SJSA1 (cell line): ENCODE results near the gene CSHL1. TPM values are rescaled to one million over a fixed set of nuclear protein-coding genes. Genes with fewer than 3 reads are reported as not detected.

ENCODE experiments used
- DNase-seq, 2 experiments: peaks; one replicate each; pipeline ENCODE4 v3.0.0-alpha.2; 2015 to 2020; ENCODE audit warnings: low spot score in 2 of 2, low read depth in 1 of 2
- H3K27ac ChIP-seq: fragments of 250-450 bp; sonication (Bioruptor Pico); 2 replicates; pipeline ENCODE4 v1.5.1; 2020; ENCODE audit warnings: mild to moderate bottlenecking, moderate library complexity
- H3K27me3 ChIP-seq: fragments of 250-450 bp; sonication (Bioruptor Pico); replicated peaks from 2 replicates; pipeline ENCODE4 v1.5.1; 2020; ENCODE audit warnings: mild to moderate bottlenecking, moderate library complexity
- H3K36me3 ChIP-seq: fragments of 250-450 bp; sonication (Bioruptor Pico); 2 replicates; pipeline ENCODE4 v1.5.1; 2020; ENCODE audit warnings: mild to moderate bottlenecking
- H3K4me1 ChIP-seq: fragments of 250-450 bp; sonication (Bioruptor Pico); replicated peaks from 2 replicates; pipeline ENCODE4 v1.6.1; 2021; ENCODE audit warnings: mild to moderate bottlenecking
- H3K4me3 ChIP-seq: fragments of 250-450 bp; sonication (Bioruptor Pico); 2 replicates; pipeline ENCODE4 v1.5.1; 2020; ENCODE audit warnings: mild to moderate bottlenecking
- H3K9me3 ChIP-seq: fragments of 250-450 bp; sonication (Bioruptor Pico); replicated peaks from 2 replicates; pipeline ENCODE4 v1.5.1; 2020; ENCODE audit warnings: mild to moderate bottlenecking
- total RNA-seq: library from RNA; depleted of rRNA; stranded (reverse); fragments of >200 nt; shearing (Covaris generic); gene quantifications from 2 replicates; pipeline ENCODE4 v1.2.3, GENCODE V29; 2014; rRNA removed

CSHL1 gene
- total RNA-seq, result not detected in 2 replicates

DNA sequence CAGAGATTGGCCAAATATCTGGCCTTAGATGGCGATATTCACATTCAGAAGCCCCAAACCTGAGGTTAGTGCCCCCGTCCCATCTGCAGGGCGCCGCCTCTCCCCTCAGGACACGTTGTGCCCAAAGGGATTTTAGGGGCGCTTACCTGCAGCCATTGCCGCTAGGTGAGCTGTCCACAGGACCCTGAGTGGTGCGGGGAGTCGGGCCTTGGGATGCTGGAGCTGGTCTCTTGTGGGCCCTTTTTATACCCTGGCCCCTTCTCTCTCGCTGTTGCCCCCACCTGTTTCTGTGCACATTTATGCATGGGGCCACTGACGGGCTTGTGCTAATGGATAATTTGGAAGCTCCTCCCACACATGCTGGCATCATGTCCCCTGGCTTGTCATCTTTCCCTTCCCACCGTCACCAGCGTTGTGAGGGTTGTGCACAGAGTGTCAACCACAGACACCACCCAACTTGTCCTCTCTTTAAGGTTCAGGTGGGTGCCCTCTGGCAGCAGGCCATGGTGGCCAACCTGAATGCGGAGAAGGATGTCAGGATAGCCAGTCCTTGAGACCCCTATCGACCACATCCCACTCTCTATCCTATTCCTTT is at the start of gene CSHL1:
TSS of gene CSHL1 (minus strand) at position 218 of the 595 bp plus-strand sequence. CDS start at position 156, 62 bp downstream.
- Histone ChIP-seq H3K36me3 (no peaks in the 10 kb centered on the region), H3K9me3 (no peaks in the 10 kb centered on the region), H3K4me1 (no peaks in the 10 kb centered on the region), H3K4me3 (no peak within 1 kb of the TSS), H3K27ac (no peak within 1 kb of the TSS), H3K27me3 (peaks cover 9% of the 10 kb centered on the region)
- DNase-seq, result no peak

DNA sequence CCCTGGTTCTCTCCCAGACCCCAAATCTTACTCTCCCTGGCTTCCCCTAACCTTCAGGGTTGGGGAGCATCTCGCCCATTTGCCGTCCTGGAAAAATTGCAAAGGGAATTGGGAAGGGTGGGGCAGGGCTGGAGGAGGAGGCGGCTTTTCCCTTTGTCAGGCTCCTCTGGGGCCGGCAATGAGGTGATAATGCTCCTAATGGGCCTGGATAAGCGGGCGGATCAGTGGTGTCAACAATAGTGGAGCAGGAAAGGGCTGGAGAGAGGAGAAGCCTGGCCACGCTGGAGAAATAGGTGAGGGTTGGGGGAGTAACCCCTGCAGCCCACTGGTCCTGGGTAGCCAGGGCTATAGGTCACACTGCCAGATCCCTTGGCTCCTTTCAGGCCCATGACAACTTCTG is 49.4 kb upstream of the CSHL1 start:
- no peaks in the 10 kb centered on the region for H3K4me1 ChIP-seq
- no peak overlapping the region for H3K27ac ChIP-seq
- H3K4me3 ChIP-seq, result no peak overlapping the region
- H3K9me3 ChIP-seq, result no peaks in the 10 kb centered on the region
- 0 out of 2 replicates have a peak, but pooled peaks cover 3% of the 10 kb centered on the region for H3K27me3 ChIP-seq
- H3K36me3 ChIP-seq, result no peaks in the 10 kb centered on the region
- no peak for DNase-seq

DNA sequence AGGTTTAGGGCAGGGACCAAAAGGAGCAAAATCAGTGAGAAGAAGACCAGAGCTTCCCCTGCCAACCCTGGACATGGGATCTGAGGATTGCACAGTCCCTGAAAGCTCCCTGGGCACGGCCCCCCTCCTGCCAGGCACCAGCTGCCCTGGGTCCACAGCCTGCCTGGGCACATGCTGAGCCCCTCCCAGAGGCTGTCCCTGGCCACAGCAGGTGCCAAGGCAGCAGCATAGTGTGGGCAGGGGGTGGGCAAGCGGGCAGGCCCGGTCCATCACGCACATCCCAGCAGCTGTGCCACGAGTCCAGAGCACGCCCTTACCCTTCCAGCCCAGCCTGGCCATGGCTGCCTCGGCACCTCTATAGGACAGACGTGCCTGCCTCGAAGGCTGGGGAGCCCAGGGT is 48.9 kb upstream of the CSHL1 start:
- no peaks in the 10 kb centered on the region for H3K9me3 ChIP-seq
- DNase-seq, result no peak
- no peaks in the 10 kb centered on the region for H3K36me3 ChIP-seq
- H3K27ac ChIP-seq, result no peak overlapping the region
- H3K4me1 ChIP-seq, result no peaks in the 10 kb centered on the region
- H3K27me3 ChIP-seq, result no peaks in the 10 kb centered on the region
- H3K4me3 ChIP-seq, result no peak overlapping the region

DNA sequence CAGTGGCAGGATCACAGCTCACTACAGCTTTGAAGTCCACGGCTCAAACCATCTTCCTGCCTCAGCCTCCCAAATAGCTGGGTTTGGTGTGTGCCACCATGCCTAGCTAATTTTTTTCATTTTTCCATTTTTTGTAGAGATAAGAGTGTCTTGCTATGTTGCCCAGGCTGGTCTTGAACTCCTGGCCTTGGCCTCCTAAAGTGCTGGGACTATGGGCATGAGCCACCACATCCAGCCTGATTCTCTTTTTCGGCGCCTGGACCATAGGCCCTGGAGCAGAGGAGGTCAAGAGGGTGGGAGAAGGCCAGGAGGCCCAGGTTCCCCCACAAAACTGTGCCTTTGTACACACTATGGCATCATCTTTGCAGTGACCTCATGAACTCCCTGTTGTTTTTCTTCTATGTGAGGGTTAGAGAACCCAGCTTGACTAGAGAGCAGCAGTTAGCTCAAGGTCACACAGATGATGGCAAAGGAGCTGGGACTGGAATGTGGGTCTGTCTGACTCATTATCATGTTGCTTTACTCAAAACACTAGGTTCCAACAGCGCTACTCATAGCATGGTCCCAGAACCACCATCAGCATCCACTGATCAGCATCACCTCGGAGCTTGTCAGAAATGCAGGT is 45.4 kb upstream of the CSHL1 start:
- no peaks in the 10 kb centered on the region for H3K27me3 ChIP-seq
- H3K36me3 ChIP-seq, result no peaks in the 10 kb centered on the region
- H3K4me1 ChIP-seq, result no peaks in the 10 kb centered on the region
- DNase-seq, result no peak
- no peak overlapping the region for H3K27ac ChIP-seq
- H3K9me3 ChIP-seq, result no peaks in the 10 kb centered on the region
- no peak overlapping the region for H3K4me3 ChIP-seq

DNA sequence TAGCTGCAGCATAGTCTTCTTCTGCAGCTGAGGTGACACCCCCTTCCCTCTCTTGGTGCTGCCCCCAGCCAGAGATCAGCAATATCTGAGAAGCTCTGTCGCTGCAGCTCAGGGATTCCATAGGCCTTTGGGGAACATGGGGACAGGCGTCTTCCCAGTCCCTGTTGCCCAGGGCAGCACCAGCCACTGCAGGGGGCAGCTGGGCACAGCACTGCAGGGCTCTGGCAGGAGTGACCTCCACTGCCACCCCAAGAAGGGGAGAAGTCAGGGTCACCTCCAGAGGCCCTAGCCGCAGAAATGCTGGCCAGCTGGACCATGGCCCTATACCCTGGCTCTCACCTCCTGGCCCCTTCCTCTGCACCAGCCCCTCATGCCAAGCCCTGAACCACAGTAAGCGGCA is 44.7 kb upstream of the CSHL1 start:
- H3K4me3 ChIP-seq, result no peak overlapping the region
- no peaks in the 10 kb centered on the region for H3K36me3 ChIP-seq
- DNase-seq, result no peak
- H3K27me3 ChIP-seq, result no peaks in the 10 kb centered on the region; the same call in 1 of the 2 replicates
- no peak overlapping the region for H3K27ac ChIP-seq
- no peaks in the 10 kb centered on the region for H3K4me1 ChIP-seq
- H3K9me3 ChIP-seq, result no peaks in the 10 kb centered on the region

DNA sequence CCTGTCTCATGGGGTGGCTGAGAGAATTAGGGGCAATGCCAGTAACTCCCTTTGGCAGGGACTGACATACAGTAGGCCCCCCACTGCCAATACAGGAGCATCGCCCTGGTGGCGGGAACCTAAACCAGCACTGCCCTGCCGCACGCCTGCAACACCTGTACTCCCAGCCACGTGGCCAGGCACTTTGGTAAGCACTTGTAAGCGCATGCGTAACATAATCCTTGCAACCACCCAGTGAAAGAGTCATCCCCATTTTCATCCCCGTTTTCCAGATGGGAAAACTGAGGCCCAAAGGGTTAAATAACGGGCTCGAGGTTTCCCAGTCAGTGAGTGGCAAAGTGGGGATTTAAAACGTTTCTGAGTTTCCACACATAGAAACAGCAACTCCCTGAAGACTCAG is 44.2 kb upstream of the CSHL1 start:
- no peaks in the 10 kb centered on the region; the same call in 1 of the 2 replicates for H3K27me3 ChIP-seq
- no peak overlapping the region for H3K4me3 ChIP-seq
- DNase-seq, result no peak
- no peaks in the 10 kb centered on the region for H3K4me1 ChIP-seq
- H3K9me3 ChIP-seq, result no peaks in the 10 kb centered on the region
- H3K36me3 ChIP-seq, result no peaks in the 10 kb centered on the region
- H3K27ac ChIP-seq, result no peak overlapping the region

DNA sequence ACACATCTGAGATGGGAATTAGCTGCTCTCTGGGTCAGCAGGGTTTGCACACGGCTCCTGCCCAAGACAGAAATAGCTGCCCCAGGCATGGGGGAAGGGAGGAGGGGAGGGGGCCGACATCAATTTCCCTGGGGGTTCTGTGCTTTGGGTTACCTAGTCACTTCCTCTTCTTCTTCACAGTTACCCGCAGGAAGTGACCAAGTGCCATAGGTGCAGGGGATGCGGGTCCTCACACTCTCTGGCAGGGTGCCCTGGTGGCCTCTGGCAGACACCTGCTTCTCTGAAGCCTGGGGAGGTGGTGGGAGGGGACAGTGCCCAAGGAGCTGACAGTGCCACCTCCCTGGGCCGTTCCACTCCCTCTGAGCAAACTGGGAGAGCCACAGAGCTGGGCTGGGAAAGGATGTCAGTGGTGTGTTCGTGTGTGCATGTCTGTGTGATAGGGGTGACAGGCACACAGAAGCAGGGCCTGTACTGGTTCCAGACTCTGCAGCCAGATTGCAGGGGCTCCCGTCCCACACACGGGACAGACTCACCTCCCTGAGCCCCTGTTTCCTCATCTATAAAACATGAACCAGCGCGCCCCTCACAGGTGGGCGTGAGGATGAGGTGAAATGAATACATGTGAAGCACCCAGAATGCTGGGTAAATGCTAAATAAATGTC is 43.5 kb upstream of the CSHL1 start:
- Histone ChIP-seq H3K27me3 (no peaks in the 10 kb centered on the region; the same call in 1 of the 2 replicates), H3K36me3 (no peaks in the 10 kb centered on the region), H3K4me1 (no peaks in the 10 kb centered on the region), H3K9me3 (no peaks in the 10 kb centered on the region), H3K4me3 (no peak overlapping the region), H3K27ac (no peak overlapping the region)
- no peak for DNase-seq

DNA sequence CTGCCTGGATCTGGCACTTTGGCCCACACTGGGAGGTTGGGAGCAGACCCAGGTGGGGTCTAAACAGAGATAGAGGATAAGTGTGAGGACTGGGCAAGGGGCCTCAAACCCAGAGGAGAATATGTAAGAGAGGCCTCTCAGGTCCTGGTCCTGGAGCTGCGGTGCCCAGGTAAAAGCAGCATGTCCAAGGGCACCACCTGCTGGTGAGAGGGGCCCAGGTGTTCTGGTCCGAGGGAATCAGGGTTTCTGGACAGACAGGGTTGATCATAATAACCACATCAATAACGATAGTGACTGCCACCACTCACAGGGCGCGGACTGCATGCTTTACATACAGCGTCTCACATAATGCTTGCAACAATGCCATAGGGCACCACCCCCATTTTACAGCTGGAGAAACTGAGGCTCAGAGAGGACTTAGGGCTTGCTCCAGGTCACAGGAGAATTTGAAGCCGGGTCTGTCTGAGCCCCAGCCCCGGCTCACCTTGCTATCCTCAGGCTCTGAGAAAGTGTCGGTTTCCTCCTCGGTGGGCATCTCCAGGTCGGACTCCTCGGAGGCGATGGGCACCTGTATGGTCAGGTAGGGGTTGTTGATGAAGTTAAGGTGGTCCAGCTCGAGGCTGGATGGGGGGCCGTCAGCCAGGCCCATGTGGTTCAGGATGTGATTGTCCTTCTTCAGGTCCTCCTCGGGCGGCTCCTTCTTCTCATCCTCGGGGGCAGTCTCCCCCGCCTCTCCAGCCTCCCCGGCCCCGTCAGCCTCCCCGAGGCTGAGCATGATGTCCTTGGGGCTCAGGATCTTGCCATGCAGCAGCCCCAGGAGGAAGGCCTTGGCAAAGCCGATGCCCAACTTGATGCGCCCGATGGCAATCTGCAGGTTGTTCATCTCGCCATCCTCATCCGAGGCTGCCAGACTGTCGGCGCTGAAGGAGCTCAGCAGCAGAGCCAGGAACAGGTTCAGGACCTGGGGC is 40.2 kb upstream of the CSHL1 start:
- DNase-seq, result no peak

DNA sequence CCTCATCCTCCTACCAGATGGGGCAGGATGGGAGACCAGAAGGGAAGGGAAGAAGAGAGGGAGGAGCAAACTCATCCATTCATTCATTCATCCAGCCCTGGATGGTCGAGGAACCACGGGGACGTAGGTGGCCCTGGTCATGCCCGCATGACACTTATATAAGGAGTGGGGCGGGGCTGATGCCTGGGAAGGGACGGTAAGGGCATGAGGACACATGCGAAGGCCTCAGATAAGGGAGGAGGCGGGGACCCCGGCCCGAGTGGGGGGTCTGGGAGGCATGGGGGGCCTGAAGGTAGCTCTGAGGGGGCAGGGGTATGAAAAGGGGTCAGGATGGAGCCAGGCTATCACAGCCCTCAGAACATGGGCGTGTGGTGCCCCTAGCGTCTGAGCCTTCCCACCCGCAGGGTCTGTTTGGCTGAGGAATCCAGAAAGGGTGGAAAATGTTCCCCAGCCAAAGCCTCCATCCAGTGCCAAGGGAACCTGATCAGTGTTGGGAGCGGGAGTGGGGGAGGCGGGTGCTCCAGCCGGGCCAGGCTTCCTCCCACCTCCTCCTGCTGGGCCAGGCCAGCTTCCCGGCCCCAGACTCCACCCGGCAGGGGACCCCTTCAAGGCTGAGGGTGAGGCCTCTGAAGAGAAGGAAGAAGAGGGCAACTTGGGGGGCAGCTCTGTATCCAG is 38.7 kb upstream of the CSHL1 start:
- H3K36me3 ChIP-seq, result no peaks in the 10 kb centered on the region
- 0 out of 2 replicates have a peak, but pooled peaks cover 3% of the 10 kb centered on the region for H3K4me1 ChIP-seq
- H3K9me3 ChIP-seq, result no peaks in the 10 kb centered on the region
- no peak for DNase-seq
- no peak overlapping the region for H3K4me3 ChIP-seq
- H3K27me3 ChIP-seq, result no peaks in the 10 kb centered on the region; the same call in 1 of the 2 replicates
- no peak overlapping the region for H3K27ac ChIP-seq

More for the DNA sequence above, 40.2 kb upstream of the CSHL1 start:
- Histone ChIP-seq H3K36me3 (no peaks in the 10 kb centered on the region), H3K4me3 (no peak overlapping the region), H3K27me3 (no peaks in the 10 kb centered on the region; the same call in 1 of the 2 replicates), H3K4me1 (0 out of 2 replicates have a peak, but pooled peaks cover 3% of the 10 kb centered on the region), H3K9me3 (no peaks in the 10 kb centered on the region), H3K27ac (no peak overlapping the region)

DNA sequence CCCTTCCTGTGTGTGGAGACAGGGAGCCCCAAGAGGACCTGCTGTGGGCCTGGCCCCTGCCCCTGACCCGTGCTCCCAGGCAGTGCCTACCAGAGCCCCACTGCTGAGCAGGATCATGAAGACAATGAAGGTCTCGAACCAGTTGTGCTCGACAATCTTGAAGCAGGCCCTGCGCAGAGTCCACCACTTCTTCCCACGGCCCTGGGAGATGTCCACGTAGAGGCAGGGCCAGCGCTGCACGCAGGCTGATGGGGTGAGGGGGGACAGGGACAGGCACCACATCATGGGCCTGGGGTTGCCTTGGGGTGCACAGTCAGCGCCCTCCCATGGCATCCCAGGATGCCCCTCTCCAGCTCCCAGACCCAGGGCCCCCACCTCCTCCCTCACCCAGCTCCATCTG is 37.5 kb upstream of the CSHL1 start:
- no peak overlapping the region for H3K4me3 ChIP-seq
- no peaks in the 10 kb centered on the region; the same call in 1 of the 2 replicates for H3K9me3 ChIP-seq
- H3K4me1 ChIP-seq, result 0 out of 2 replicates have a peak, but pooled peaks cover 3% of the 10 kb centered on the region
- no peak for DNase-seq
- no peaks in the 10 kb centered on the region for H3K36me3 ChIP-seq
- H3K27ac ChIP-seq, result no peak overlapping the region
- no peaks in the 10 kb centered on the region; the same call in 1 of the 2 replicates for H3K27me3 ChIP-seq

DNA sequence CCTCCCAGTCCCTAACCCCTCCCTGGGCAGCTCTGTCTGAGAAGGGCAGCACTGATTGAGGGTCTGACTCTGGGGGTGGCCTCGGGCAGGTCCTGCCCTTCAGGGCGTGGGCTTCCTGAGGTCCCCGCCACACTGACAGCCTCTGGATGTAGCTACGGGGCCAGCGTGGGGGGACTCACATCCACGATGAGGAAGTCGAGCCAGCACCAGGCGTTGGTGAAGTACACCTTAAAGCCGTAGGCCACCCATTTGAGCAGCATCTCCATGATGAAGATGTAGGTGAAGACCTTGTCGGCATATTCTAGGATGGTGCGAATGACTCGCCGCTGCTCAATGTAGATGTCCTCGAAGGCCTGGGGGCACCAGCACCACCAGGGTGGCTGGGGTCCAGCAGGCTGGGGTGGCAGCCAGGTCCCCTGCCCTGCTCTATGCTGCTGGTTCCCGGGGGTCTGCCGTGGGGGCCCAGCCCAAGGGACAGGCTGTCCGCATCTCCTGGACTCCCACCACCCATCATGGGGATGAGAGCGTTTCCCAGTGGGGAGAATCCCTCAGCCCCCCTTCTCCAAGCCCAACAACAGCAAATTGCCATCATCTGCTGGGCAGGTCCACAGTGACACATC is 36.8 kb upstream of the CSHL1 start:
- no peak for DNase-seq
- H3K4me1 ChIP-seq, result 0 out of 2 replicates have a peak, but pooled peaks cover 3% of the 10 kb centered on the region

More for the DNA sequence above, 36.8 kb upstream of the CSHL1 start:
- Histone ChIP-seq H3K27me3 (no peaks in the 10 kb centered on the region; the same call in 1 of the 2 replicates), H3K27ac (no peak overlapping the region), H3K4me3 (no peak overlapping the region), H3K36me3 (no peaks in the 10 kb centered on the region), H3K9me3 (no peaks in the 10 kb centered on the region; the same call in 1 of the 2 replicates)
